Fibroblast of the aortic adventitia (primary cell): ENCODE measurements around the gene RBM5. TPM values are rescaled to one million over a fixed set of nuclear protein-coding genes. Genes with fewer than 3 reads are reported as not detected.

Experiments used
- DNase-seq: peaks from one replicate; pipeline ENCODE4 v3.0.0-alpha.2; 2010; ENCODE audit warnings: low read depth
- H3K4me3 ChIP-seq: 2 replicates; pipeline ENCODE4 v1.5.1; 2011; ENCODE audit warnings: low read depth, mild to moderate bottlenecking, control low read depth, low read length, moderate library complexity
- total RNA-seq: library from RNA; depleted of rRNA; stranded (reverse); fragments of >200 nt; gene quantifications from 2 replicates; pipeline ENCODE4 v1.2.3, GENCODE V29; 2012; ENCODE audit warnings: low replicate concordance
- TF ChIP-seq, protein P1 (sequence below): IDR thresholded peaks from 2 replicates; pipeline ENCODE4 v1.5.1; 2011; ENCODE audit warnings: mild to moderate bottlenecking, low read length, control low read depth, inconsistent platforms; ENCODE audit not compliant: insufficient read depth

RBM5 gene
- total RNA-seq = 104 and 142 TPM in 2 replicates

DNA sequence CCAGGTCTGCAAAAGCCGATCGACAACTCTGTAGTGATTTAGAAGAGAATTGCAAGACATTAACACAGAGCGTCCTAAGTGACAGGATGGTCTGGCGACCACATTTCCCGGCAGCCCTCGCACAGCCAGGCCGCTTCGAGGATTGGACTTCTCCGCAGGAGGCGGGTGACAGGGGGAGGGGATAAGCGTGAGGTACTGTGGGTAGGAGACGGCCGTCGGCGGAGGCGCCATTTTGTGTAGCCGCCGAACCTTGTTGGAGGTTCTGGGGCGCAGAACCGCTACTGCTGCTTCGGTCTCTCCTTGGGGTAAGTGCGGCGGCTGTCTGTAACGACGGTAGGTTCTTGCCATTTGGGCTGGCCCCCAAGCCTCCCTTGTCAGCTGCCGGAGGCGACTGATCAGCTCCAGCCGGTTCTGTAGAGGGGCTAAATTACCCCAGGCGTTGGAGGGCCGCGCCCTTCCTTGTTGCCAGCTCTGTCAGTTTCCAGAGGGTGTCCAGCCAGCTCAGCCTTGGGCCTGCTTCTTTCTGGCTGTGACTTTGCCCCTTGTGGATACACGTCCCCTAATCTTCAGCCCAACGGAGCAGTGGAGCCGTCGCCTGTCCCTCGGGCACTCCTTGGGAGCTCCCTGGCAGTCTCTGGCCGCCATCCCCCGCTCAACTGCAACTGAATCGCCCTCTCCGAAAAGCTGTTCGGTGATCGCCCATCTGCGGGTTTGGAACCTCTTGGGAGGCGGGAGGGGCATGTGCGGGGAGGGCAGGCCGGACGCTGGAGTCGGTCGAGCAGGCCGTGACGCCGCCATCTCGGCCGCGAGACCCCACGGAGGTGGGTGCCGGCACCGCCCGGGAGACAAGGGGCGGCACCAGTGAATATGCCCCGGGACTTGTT lies at the start of gene RBM5:
RBM5 (plus strand) TSS at position 195 of the 884 bp plus-strand sequence. CDS start 1,516 bp downstream, outside the sequence.
- TF ChIP-seq, protein P1, sequence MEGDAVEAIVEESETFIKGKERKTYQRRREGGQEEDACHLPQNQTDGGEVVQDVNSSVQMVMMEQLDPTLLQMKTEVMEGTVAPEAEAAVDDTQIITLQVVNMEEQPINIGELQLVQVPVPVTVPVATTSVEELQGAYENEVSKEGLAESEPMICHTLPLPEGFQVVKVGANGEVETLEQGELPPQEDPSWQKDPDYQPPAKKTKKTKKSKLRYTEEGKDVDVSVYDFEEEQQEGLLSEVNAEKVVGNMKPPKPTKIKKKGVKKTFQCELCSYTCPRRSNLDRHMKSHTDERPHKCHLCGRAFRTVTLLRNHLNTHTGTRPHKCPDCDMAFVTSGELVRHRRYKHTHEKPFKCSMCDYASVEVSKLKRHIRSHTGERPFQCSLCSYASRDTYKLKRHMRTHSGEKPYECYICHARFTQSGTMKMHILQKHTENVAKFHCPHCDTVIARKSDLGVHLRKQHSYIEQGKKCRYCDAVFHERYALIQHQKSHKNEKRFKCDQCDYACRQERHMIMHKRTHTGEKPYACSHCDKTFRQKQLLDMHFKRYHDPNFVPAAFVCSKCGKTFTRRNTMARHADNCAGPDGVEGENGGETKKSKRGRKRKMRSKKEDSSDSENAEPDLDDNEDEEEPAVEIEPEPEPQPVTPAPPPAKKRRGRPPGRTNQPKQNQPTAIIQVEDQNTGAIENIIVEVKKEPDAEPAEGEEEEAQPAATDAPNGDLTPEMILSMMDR = no peak
- peak within 1 kb of the TSS; percentile 99 for H3K4me3 ChIP-seq
- DNase-seq = peak; percentile 91

DNA sequence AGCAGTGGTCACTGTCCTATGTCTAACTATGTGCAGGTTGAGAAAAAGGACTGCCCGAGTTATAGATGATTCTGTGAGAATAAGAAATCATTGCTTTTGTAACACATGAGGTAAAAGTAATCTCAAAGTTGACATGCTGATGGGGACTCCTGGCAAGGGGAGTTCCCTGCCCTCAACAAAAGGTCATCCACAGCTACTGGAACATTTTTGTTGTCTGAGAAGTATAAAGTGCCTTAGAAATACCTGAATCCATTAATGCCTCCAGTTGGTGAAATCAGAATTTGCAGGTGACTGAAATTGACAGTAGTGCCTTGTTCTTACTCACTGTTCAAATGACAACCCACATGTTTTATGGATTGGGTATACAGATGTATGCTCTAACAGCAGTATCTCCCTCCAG lies 43.7 kb upstream of the RBM5 start:
- H3K4me3 ChIP-seq = no peak overlapping the region
- TF ChIP-seq, protein P1 = no peak
- DNase-seq = no peak

DNA sequence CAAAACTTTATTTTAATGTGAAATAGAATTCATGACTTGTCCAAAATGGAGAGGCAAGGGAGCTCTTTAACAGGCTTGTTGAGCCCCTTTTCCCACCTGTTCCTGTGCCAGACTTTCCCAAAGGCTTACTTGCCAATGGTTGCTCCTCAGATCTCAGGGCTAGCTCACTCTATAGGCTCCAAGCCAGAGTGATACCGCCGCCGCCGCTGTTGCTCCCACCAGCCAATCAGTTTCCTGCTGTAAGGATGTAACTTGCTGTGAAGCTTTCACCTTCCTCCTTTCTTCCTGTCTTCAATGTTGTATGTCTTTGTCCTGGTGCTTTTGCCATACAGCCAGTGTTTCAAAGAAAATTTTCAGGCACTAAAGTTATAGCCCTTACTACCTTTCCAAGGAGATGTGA lies 41.3 kb upstream of the RBM5 start:
- TF ChIP-seq, protein P1 = no peak
- no peak for DNase-seq
- no peak overlapping the region for H3K4me3 ChIP-seq

DNA sequence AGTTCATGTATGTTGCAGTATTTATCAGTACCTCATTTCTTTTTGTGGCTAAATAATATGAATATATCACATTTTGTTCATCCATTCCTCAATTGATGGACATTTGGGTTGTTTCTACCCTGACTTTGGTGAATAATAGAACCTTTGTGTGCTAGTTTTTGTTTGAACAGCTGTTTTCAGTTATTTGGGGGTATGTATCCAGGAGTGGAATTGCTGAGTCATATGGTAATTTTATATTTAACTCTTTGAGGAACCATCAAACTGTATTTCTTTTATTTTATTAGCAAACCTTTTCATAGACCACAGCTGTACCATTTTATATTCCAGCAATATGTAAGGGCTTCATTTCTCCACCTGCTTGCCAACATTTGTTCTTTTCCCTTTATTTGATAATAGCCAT lies 38.4 kb upstream of the RBM5 start:
- peak; percentile 87 for DNase-seq
- TF ChIP-seq, protein P1 = no peak
- H3K4me3 ChIP-seq = no peak overlapping the region

DNA sequence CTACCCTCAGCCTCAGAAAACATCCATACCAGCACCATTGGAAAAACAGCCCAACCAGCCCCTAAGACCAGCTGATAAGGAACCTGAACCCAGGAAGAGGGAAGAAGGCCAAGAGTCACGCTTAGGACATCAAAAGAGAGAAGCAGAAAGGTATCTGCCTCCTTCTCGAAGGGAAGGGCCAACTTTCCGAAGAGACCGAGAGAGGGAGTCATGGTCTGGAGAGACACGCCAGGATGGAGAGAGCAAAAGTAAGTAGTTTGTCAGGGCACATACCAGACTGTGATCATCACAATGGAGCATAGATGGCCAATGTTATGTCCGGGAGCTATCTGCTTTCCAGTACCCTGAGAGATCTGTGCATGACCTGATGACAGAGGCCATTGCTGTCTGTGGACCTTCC lies 31.0 kb upstream of the RBM5 start:
- TF ChIP-seq, protein P1 = no peak
- DNase-seq = no peak
- H3K4me3 ChIP-seq = no peak overlapping the region

DNA sequence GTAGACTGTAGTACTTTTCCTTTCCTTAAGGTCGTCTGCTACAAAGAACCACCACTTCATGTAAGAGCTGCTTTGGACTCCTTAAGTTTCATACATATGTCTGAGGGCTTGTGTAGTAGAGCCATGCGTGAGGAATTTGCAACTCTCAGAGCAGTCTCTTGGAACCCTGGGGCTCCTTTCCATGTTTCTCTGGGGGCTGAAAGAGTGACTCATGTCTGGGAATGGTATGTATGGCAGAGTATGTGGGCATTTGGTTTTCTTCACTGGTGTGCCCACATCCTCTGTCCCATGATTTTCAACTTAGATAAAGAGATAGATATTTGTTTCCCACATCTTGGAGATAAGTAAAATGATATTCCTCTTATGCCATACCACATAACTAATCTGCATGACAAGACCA lies 20.6 kb upstream of the RBM5 start:
- peak; percentile 21 for DNase-seq
- TF ChIP-seq, protein P1 = no peak

More for the DNA sequence above, 20.6 kb upstream of the RBM5 start:
- no peak overlapping the region for H3K4me3 ChIP-seq
